ENCODE data around the gene DGKB.

The DGKB gene

DNA sequence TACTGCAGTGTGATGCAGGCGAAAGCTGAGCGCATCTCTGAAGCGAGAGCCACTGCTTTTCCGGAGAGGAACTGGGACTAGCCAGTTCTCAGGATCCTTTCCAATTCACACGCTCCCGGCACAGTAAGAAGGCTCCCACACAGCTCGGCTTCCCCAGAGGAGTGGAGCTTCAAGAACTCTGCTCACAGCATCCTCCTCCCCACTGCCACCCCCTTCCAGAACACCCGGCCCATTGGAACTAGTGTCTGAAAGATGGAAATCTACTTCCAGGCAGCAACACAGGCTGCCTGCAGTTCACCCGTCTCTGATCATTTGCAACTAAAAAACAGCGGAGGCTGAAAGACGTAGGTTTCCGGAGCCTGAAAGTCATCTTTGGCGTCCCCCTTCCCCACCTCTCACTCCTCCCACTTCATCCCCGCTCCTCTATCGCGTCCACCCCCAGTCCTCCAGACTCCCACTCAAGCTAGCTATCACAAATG lies at the start of gene DGKB:
Gene DGKB (minus strand): TSS at position 163 of the 479 bp plus-strand sequence.
- peak; percentile 28 for DNase-seq

DNA sequence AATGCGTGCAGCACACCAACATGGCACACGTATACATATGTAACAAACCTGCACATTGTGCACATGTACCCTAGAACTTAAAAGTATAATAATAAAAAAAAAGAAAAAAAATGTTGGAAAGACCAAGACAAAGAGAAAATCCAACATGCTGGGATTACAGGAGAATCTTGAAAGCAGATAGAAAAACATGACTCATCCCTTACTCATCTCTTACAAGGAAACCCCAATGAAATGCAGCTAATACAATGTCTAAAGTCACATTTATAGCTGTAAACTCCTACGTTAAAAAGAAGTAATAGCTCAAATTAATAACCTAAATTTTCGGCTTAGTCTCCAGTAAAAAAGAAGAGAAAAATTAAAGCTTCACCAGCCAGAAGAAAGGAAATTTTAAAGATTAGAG lies 47.5 kb upstream of the DGKB start:
- no peak for DNase-seq

DNA sequence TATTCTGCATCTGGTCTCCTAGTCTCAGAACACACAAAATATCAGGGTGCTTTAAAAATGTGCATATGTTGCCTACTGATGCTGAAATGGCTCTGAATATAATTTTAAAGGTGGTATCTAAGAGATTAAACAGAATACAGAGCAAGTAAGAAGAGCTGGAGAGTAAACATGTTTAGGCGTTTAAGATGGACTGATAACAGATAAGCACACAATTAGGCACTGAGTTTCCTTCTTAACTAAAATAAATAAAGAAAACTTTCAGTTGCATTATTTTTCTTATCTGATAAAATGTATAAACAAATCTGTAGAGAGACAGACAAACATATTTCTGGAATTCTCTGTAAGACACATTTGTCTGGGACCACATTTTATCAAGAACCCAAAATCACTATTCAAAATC lies 35.6 kb upstream of the DGKB start:
- no peak for DNase-seq

DNA sequence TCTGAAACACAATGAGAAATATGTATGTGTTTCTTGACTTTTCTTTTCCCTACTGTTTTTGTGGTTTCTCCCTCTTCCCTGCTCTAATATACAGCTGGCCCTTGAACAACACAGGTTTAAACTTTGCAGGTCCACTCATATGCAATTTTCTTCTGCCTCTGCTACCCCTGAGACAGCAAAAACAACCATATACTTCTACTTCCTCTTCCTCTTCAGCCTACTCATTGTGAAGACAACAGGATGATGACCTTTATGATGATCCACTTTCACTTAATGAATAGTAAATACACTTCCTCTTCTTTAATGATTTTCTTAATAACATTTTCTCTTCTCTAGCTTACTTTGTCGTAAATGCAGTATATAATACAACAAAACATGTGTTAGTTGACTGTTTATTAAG lies 35.0 kb upstream of the DGKB start:
- no peak for DNase-seq

DNA sequence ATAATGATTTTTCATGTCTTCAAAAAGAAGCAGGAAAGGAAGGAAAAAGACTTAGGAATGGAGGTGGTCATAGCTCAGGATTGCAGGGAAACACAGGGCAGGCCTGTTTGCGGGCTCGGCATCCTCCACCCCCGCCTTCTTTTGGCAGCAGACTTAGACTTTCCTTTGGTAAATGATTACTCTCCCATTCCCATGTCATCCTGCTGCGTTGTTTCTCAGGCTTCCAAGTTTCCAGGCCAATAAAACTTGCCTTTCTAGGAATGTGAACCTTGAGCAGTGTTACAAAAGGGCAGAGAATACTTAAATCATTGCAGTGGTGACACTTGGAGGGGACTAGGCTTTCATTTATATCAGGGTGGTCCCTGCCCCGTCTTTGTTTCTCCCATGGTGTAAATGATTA lies 34.0 kb upstream of the DGKB start:
- DNase-seq = no peak

DNA sequence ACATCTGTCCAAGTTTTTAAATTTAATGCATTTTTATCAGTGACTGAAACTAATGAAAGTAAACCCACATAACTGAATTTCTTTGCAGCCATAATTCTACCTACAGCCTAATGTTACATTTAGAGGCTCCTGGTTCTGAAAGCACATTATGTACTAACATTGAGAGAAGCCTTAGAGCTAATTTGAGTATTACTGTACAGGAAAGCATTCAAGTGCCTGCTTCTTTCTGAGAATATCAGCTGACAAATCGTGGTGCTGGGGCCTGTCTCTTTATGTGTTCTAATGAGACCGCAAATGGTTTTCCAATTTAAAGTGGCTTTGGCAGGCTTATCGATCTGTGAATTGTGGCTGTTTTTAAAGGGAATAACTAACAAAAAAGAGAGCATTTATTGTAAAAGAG lies 32.3 kb upstream of the DGKB start:
- DNase-seq = no peak

DNA sequence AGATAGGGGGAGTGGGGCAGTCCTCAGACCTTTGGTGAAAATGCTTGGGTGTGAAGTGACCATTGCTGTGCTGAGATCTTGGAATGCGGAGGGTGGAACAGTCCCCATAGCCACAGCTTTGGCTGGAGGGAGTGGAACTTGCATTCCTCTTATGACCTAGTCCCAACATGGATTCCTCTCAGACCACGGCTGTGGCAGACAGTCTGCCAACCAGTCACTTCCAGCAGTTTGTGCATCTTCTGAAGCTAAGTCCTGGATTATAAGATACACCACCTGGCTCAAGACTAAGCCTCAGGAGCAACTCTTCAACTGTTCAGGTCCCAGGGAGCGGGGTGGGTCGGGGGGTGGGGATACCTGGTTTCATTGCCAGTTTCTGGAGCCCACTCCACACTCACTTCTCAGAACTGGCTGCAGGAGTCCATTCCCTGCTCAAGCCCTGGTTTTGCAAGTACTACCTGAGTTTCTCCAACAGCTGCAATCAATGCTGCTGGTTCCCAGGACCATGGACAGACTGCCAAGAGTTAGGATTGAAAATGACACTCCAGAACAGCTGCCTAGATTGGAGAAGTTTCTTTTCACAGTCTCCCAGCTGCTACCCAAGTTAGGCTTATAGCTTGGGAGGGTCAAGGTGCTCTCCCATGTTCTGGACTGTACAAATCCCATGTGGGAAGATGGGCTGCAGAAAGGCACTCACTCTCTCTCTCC lies 29.1 kb upstream of the DGKB start:
- no peak for DNase-seq

DNA sequence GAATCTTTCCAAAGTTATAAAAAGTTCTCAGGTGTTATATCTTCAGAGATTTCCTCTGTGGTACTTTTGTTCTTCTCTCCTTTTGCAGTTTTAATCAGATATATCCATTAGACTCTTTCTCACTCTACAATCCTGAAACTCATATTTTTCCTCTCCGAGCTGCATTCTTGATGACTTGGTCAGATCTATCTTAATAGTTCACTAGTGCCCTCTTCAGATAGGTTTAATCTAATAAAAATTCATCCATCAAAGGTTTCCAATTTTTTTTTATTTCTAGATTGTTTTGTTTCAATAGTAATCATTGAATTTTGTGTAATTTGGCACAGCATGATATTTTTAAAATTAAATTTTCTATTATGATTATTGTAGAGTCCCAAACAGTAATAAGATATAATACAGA lies 21.8 kb upstream of the DGKB start:
- DNase-seq = no peak

DNA sequence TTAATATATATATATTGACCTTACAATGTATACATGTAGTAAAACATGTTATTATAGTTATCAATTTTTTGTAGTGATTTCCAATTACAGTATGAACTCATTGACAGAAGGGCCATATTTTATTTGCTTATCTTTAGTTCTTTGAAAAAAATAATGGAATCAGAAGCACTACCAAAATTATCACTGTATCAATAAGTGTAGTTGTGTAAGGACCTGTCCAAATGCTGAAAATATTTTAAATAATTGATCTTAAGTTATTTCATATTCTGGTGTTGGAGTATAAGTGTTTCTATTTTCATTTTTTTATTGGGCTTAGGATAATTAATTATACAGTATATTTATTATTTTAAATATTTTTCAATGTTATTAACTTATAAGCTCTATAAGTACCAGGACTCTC lies 8.5 kb upstream of the DGKB start:
- DNase-seq = no peak

DNA sequence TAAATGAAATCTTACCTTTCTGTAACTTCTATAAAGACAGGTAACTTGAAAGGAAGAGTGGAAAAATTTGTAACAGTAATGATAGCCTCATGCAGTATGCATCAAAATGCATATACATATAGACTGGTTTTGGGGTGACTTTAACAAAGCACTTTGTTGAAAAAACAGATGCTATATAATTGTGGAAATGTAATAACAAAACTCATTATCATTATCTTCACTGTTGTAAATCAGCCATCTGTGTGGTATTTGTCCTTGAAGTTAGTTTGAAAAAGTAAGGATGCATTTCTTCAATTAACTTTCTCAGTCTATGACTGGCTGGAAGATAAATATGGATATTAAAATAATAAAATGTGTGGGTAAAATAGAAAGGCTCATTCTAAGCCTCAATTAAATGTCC lies 6.1 kb upstream of the DGKB start:
- DNase-seq = no peak

DNA sequence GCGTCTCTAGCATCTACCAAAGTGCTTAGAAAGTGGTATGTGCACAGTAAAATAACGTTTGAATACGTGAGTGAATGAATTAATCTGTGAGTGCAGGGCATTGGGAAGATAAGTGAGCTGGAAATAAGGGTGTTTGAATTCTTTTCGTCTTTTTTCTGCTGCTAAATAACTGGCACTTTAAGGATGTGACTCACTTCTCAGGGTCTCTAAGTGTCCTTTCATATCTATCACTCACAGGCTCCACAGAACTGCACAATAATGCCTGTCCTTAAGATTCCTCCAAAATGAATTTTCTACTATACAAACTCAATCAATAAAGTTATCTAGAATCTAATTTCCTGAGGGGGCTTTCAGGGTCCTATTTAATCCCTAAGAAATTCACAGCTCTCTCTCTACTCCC lies 3.2 kb upstream of the DGKB start:
- DNase-seq = no peak

DNA sequence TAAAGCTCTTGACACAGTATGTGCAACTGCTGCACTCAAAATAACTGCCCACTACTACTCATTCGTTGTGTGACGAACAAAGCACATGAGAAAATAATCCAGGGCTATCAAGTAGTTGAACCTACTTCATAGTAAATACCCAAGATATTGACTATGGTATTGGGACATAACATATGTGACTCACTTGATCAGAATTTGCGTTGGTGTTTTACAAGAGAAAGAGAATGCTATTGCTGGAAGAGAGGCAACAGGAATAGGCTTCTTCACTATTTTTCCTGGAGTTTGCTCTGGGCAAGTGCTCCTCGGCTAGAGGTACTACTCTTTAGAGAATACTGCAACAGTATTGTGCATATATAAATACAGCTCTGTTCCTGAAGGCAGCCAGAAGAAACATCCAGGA lies 2.5 kb downstream of the DGKB start:
- no peak for DNase-seq

DNA sequence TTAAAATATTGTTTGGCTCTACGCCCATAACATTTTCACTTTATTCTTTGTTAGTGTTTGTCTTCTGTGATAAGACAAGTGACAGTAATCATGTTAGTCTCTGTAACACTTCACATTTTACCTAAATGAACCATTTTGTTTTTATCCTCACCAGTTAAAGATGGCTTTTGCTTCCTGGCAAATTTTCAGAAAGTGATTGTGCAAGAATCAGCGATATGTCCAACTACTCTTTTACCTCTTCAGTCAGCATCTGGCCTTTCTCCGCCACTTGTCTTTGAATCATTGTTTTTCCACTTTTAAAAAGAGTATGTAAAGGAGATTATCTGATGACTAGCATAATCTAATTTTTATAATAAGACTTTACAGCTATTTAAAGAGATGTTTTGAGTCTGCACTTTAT lies 3.5 kb downstream of the DGKB start:
- DNase-seq = peak; percentile 7

DNA sequence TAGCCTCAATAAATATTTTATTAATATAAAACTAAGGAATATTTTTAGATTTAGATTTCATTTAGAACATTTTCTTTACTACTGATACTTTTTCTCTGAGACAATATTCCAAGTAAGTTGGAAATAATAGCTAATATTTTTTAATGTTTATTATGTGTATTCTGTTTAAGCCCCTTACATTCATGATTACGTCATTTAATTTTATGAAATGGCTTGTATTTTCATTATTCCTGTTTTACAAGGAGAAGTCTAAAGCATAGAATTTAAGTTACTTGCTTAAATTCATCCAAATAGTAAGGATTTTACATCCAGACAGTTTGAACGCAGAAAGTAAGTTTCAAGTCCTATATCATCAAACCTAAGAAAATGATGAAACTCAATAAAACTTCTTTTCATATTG lies 6.1 kb downstream of the DGKB start:
- DNase-seq = no peak

DNA sequence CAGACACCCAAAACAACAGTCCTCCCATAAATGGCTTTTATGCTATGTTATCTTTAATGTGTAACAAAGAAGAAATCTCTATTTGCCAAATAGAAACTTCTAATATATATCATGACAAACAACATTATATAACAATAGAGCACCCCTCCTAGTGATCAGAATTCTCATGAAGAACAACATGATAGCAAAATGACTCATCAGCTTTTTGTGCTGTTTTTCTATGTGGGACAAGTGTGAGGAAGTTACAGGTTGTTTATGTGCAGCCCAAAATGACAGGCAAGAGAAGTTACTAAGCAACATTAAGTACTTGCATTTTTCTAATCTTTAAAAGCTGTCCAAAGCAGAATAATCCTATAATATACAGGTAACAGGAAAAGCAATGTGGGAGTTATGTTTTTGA lies 7.7 kb downstream of the DGKB start:
- DNase-seq = no peak

DNA sequence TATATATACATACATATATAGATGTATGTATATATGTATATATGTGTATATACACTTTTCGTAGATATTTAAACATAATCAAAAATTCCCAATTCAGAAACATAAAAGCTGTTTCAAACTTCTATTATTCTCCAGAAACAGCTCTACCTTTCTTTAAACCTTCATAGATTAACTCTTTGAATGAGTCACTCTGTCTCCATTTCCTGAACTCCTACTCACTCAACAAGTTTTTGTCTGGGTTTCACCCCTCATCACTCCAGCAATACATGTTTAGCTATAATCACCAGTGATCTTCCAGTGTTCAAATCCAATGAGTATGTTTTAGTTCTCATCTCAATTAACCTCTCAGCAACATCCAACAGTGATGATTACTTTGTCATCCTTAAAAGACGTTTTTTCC lies 9.6 kb downstream of the DGKB start:
- no peak for DNase-seq

DNA sequence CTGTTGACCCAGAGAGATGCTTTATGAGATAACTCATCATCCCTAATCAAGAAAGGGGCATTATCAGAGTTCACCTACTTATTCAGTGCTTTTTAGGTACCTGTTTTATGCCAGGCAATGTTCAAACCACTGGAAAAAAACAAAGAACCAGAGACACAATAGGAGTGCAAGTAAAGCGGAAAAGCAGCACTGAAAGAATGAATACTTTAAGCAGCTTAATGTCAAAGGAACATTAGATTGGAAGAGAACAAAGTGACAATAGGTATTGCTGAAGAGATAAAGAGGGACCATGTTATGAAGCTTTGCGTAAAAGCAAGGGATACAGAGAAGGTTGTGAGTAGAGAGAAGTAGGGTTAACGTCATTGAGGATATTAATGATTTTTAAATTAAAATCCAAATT lies 11.3 kb downstream of the DGKB start:
- DNase-seq = no peak

DNA sequence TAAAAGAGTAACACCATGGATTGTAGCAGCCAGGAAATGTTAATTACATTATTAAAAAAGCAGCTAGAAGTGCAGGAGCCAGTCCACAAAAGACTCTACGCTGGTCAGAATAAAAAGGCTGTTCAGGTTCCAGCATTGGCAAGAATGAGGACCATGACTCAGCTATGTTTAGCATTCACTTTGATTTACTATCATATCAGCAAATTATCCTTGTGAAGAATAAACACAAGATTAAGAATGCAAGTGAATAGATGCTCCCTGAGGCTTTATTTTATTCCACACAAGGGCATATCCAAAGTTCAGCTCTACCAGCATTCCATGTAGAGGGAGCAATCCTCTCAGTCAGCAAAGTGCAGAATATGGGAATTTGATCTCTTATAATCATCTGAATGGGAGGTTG lies 13.6 kb downstream of the DGKB start:
- no peak for DNase-seq

DNA sequence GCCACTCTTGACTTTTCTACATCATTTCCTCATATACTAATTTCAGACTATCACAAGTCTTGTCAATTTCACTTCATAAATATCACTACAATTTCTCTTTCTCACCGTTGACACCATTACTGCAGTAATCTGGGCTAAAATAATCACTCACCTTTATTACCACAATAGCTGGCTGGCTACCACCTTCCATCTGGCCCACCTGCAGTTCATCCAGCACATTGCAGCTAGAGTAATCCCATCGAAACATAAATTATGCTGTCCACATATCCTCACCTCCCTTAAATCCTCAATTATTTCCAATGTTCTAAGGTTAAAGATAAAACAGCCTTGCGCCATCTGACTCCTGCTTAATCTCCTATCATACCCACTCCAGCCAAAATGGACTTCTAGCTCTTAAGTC lies 16.0 kb downstream of the DGKB start:
- no peak for DNase-seq

DNA sequence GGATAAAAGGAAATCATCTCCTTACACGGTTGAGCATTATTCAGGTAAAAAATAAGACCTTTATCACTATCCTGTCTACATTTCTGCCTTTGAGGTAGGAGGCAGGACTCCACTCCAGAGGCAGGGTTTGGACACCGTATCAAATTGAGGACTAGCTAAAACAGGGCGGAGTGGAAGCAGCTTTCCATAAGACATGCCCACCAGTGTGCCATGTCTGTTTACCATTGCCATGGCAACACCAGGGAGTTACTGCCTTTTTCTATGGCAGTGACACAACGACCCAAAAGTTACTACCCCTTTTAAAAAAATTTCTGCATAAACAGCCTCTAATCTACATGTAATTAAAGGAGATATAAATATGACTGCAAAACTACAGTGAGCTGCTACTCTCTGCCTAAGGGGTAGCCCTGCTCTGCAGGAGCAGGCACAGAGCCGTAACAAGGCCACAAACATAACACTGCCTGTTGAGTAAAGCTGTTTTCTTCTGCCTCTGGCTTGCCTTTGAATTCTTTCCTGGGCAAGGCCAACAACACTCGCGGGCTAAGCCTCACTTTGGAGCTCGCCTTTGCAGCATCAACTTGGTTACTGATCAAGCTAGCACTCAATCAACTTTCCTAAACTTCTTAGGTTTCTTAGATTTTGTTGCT lies 26.5 kb downstream of the DGKB start:
- no peak for DNase-seq

DNA sequence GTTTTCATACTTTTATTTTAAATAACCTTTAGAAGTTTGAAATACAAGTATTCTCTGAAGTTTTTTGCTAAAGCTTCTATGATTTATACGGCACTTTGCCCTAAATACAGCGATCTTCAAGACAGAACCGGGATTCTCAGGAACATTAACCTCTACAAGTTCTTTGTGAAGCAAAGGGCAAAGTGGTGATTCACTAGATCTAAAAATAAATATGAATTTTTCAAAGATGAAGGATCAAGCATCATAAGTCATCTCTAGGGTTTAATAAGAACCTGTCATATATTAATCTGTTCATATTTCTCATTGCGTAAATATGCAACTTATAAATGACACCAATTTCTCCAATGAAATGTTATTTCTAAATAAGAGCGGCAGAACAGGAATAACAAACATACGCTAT lies 30.7 kb downstream of the DGKB start:
- no peak for DNase-seq

DNA sequence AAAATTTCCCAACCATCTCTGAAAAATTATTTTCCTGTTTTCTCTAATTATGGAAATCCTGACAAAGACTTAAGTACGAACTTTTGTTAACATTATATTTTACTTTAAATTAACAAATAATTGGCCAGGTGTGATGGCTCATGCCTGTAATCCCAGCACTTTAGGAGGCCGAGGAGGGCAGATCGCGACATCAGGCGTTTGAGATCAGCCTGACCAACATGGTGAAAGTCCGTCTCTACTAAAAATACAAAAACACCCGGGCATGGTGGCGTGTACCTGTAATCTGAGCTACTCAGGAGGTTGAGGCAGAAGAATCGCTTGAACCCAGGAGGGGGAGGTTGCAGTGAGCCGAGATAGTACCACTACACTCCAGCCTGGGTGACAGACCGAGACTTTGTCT lies 32.2 kb downstream of the DGKB start:
- no peak for DNase-seq

DNA sequence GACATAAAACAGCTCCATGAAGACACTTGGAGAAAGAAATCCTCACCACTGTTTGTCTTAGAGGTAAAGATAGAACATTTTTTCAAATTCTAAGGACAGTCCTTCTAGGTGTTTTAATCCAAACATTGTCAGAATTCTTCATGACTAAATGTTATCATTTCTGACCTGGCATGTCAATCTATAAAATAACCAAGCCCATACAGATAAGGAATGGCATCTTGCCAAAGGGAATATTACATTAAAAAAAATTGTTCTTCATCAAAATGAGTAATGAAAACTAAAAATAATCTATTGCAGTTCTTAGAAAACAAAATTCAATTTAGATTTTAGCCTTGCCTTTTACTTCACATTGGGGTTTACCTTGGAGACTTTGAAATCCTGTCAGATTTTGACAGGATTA lies 33.6 kb downstream of the DGKB start:
- no peak for DNase-seq

DNA sequence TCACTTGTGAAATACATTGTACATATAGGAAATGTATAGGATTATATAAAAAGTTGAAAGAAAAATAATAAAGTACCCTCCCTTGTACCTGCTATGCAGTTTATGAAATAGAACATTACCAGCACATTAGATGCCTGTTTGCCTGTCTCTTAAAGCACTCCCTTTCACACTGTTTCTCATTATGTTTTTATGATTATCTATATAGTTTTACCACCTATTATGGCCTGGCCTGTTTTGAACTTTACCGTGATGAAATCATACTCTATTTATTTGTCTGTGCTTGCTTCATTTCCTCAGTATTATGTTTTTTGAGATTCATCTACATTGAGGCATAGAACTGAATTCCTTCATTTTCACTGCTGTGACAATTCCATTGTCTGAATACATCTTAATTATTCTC lies 41.1 kb downstream of the DGKB start:
- DNase-seq = no peak

DNA sequence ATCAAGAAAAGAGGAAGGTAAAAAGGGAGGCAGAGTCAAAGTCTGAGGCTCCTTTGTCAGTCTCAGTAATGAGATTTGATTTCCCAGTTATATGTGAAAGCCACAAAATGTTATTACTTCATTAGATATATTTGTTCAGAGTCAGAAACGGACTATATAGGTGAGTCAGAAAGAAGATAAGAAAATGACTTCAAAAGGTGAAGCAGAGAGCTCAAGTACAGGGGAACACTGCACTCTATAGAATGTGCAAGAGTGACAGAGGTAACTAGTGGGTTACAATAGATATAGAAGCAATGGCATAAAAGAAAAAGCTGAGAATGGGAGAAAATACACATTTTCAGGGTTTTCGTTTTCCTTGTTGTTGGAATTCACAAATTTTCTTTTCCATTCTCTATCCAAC lies 43.3 kb downstream of the DGKB start:
- DNase-seq = no peak

Data from NCI-H2171 (cell line).